ENCODE results near the gene MTA1.

The MTA1 gene

GRCh38 chr14:105419195-105420091 lies at the start of gene MTA1:
Gene MTA1 (plus strand): TSS chr14:105419827. CDS start chr14:105420036, 209 bp downstream.
- DNase-seq, result no peak

- no peak for DNase-seq
Observed at GRCh38 chr14:105374389-105374788, 45.2 kb upstream of the MTA1 start.

- peak; percentile 36 for DNase-seq
Observed at GRCh38 chr14:105375635-105376057, 44.0 kb upstream of the MTA1 start.

GRCh38 chr14:105376521-105377440 lies 42.8 kb upstream of the MTA1 start:
- DNase-seq, result no peak

GRCh38 chr14:105377555-105378182 lies 42.0 kb upstream of the MTA1 start:
- DNase-seq, result no peak

- DNase-seq, result no peak
Observed at GRCh38 chr14:105378199-105378598, 41.4 kb upstream of the MTA1 start.

- no peak for DNase-seq
Observed at GRCh38 chr14:105378873-105379685, 40.5 kb upstream of the MTA1 start.

GRCh38 chr14:105379946-105380345 lies 39.7 kb upstream of the MTA1 start:
- DNase-seq, result no peak

- DNase-seq, result no peak
Observed at GRCh38 chr14:105380756-105381155, 38.9 kb upstream of the MTA1 start.

GRCh38 chr14:105381446-105382342 lies 37.9 kb upstream of the MTA1 start:
- no peak for DNase-seq

GRCh38 chr14:105382343-105383082 lies 37.1 kb upstream of the MTA1 start:
- no peak for DNase-seq

- no peak for DNase-seq
Observed at GRCh38 chr14:105383083-105383730, 36.4 kb upstream of the MTA1 start.

GRCh38 chr14:105384041-105384557 lies 35.5 kb upstream of the MTA1 start:
- no peak for DNase-seq

- DNase-seq, result no peak
Observed at GRCh38 chr14:105384605-105385321, 34.9 kb upstream of the MTA1 start.

GRCh38 chr14:105385322-105385637 lies 34.3 kb upstream of the MTA1 start:
- no peak for DNase-seq

- DNase-seq, result no peak
Observed at GRCh38 chr14:105385698-105386365, 33.8 kb upstream of the MTA1 start.

- no peak for DNase-seq
Observed at GRCh38 chr14:105386581-105387529, 32.8 kb upstream of the MTA1 start.
